ENCODE results near the gene RDX. TPM values are rescaled to one million over a fixed set of nuclear protein-coding genes. Genes with fewer than 3 reads are reported as not detected.

Gene RDX
- total RNA-seq, 1 experiment from 2014 or later: 0.71 TPM

- Histone ChIP-seq H2AFZ (ENCODE audit: low read length) (no peak overlapping the region), H3K4me1 (ENCODE audit: low read length) (no peaks in the 10 kb centered on the region), H3K79me2 (ENCODE audit: low read length) (no peaks in the 10 kb centered on the region), H3K36me3 (ENCODE audit: insufficient read depth, low read length) (no peaks in the 10 kb centered on the region), H4K20me1 (ENCODE audit: insufficient read depth, low read depth, low read length) (no peaks in the 10 kb centered on the region), H3K9me3 (ENCODE audit: low read length) (no peaks in the 10 kb centered on the region), H3K27me3 (ENCODE audit: low read length) (0 out of 2 replicates have a peak, but pooled peaks cover 4% of the 10 kb centered on the region), H3K9ac (ENCODE audit: low read length) (no peak overlapping the region), H3K4me2 (ENCODE audit: low read depth, low read length, poor library complexity, severe bottlenecking) (no peak overlapping the region), H3K27ac (ENCODE audit: low read length) (no peak overlapping the region), H3K9me2 (replicated peaks; ENCODE audit: insufficient read depth, low read length) (no peaks in the 10 kb centered on the region), H3K4me3 (ENCODE audit: low read length) (no peak overlapping the region)
- DNase-seq: no peak
Measured at GRCh38 chr11:110335358-110335757, 38.9 kb upstream of the RDX start.

- Histone ChIP-seq H3K9ac (ENCODE audit: low read length) (no peak overlapping the region), H3K4me1 (ENCODE audit: low read length) (peaks cover 12% of the 10 kb centered on the region), H4K20me1 (ENCODE audit: insufficient read depth, low read depth, low read length) (no peaks in the 10 kb centered on the region), H3K9me2 (replicated peaks; ENCODE audit: insufficient read depth, low read length) (no peaks in the 10 kb centered on the region), H3K4me3 (ENCODE audit: low read length) (no peak overlapping the region), H3K27me3 (ENCODE audit: low read length) (no peaks in the 10 kb centered on the region), H3K4me2 (ENCODE audit: low read depth, low read length, poor library complexity, severe bottlenecking) (no peak overlapping the region), H3K36me3 (ENCODE audit: insufficient read depth, low read length) (no peaks in the 10 kb centered on the region), H3K9me3 (ENCODE audit: low read length) (no peaks in the 10 kb centered on the region), H3K79me2 (ENCODE audit: low read length) (no peaks in the 10 kb centered on the region), H3K27ac (ENCODE audit: low read length) (no peak overlapping the region), H2AFZ (ENCODE audit: low read length) (no peak overlapping the region)
- DNase-seq: no peak
Measured at GRCh38 chr11:110331626-110332025, 35.2 kb upstream of the RDX start.

- Histone ChIP-seq H3K4me3 (ENCODE audit: low read length) (no peak overlapping the region), H3K9me2 (replicated peaks; ENCODE audit: insufficient read depth, low read length) (no peaks in the 10 kb centered on the region), H3K4me1 (ENCODE audit: low read length) (peaks cover 12% of the 10 kb centered on the region), H3K9ac (ENCODE audit: low read length) (no peak overlapping the region), H2AFZ (ENCODE audit: low read length) (no peak overlapping the region), H3K36me3 (ENCODE audit: insufficient read depth, low read length) (no peaks in the 10 kb centered on the region), H3K9me3 (ENCODE audit: low read length) (no peaks in the 10 kb centered on the region), H3K27ac (ENCODE audit: low read length) (no peak overlapping the region), H3K79me2 (ENCODE audit: low read length) (no peaks in the 10 kb centered on the region), H3K27me3 (ENCODE audit: low read length) (no peaks in the 10 kb centered on the region), H4K20me1 (ENCODE audit: insufficient read depth, low read depth, low read length) (no peaks in the 10 kb centered on the region), H3K4me2 (ENCODE audit: low read depth, low read length, poor library complexity, severe bottlenecking) (no peak overlapping the region)
- DNase-seq: no peak
Measured at GRCh38 chr11:110329445-110329844, 33.0 kb upstream of the RDX start.

GRCh38 chr11:110327508-110327907 lies 31.1 kb upstream of the RDX start:
- H3K4me3 ChIP-seq (ENCODE audit: low read length): no peak overlapping the region
- no peaks in the 10 kb centered on the region for H3K36me3 ChIP-seq (ENCODE audit: insufficient read depth, low read length)
- no peaks in the 10 kb centered on the region for H3K9me2 ChIP-seq (replicated peaks; ENCODE audit: insufficient read depth, low read length)
- H3K79me2 ChIP-seq (ENCODE audit: low read length): no peaks in the 10 kb centered on the region
- H3K27ac ChIP-seq (ENCODE audit: low read length): no peak overlapping the region
- no peak overlapping the region for H3K9ac ChIP-seq (ENCODE audit: low read length)
- H4K20me1 ChIP-seq (ENCODE audit: insufficient read depth, low read depth, low read length): no peaks in the 10 kb centered on the region
- DNase-seq: no peak
- H3K4me1 ChIP-seq (ENCODE audit: low read length): peaks cover 12% of the 10 kb centered on the region
- no peaks in the 10 kb centered on the region for H3K9me3 ChIP-seq (ENCODE audit: low read length)
- H2AFZ ChIP-seq (ENCODE audit: low read length): no peak overlapping the region
- no peak overlapping the region for H3K4me2 ChIP-seq (ENCODE audit: low read depth, low read length, poor library complexity, severe bottlenecking)
- H3K27me3 ChIP-seq (ENCODE audit: low read length): no peaks in the 10 kb centered on the region

- peaks cover 8% of the 10 kb centered on the region for H3K4me1 ChIP-seq (ENCODE audit: low read length)
- H3K4me2 ChIP-seq (ENCODE audit: low read depth, low read length, poor library complexity, severe bottlenecking): no peak overlapping the region
- no peaks in the 10 kb centered on the region for H3K79me2 ChIP-seq (ENCODE audit: low read length)
- no peak overlapping the region for H2AFZ ChIP-seq (ENCODE audit: low read length)
- H3K9me2 ChIP-seq (replicated peaks; ENCODE audit: insufficient read depth, low read length): no peaks in the 10 kb centered on the region
- H3K9me3 ChIP-seq (ENCODE audit: low read length): no peaks in the 10 kb centered on the region
- DNase-seq: no peak
- H3K9ac ChIP-seq (ENCODE audit: low read length): no peak overlapping the region
- no peak overlapping the region for H3K27ac ChIP-seq (ENCODE audit: low read length)
- H3K4me3 ChIP-seq (ENCODE audit: low read length): no peak overlapping the region
- H3K27me3 ChIP-seq (ENCODE audit: low read length): no peaks in the 10 kb centered on the region
- H4K20me1 ChIP-seq (ENCODE audit: insufficient read depth, low read depth, low read length): no peaks in the 10 kb centered on the region
- no peaks in the 10 kb centered on the region for H3K36me3 ChIP-seq (ENCODE audit: insufficient read depth, low read length)
Measured at GRCh38 chr11:110323786-110324185, 27.4 kb upstream of the RDX start.

GRCh38 chr11:110319501-110319900 lies 23.1 kb upstream of the RDX start:
- H3K9ac ChIP-seq (ENCODE audit: low read length): no peak overlapping the region
- no peak overlapping the region for H2AFZ ChIP-seq (ENCODE audit: low read length)
- H3K79me2 ChIP-seq (ENCODE audit: low read length): no peaks in the 10 kb centered on the region
- peaks cover 5% of the 10 kb centered on the region; the same call in 1 of the 2 replicates for H3K27me3 ChIP-seq (ENCODE audit: low read length)
- DNase-seq: no peak
- H3K4me2 ChIP-seq (ENCODE audit: low read depth, low read length, poor library complexity, severe bottlenecking): no peak overlapping the region
- no peaks in the 10 kb centered on the region for H3K36me3 ChIP-seq (ENCODE audit: insufficient read depth, low read length)
- H3K4me1 ChIP-seq (ENCODE audit: low read length): no peaks in the 10 kb centered on the region
- no peaks in the 10 kb centered on the region for H3K9me2 ChIP-seq (replicated peaks; ENCODE audit: insufficient read depth, low read length)
- no peak overlapping the region for H3K27ac ChIP-seq (ENCODE audit: low read length)
- H3K9me3 ChIP-seq (ENCODE audit: low read length): no peaks in the 10 kb centered on the region
- H3K4me3 ChIP-seq (ENCODE audit: low read length): no peak overlapping the region
- H4K20me1 ChIP-seq (ENCODE audit: insufficient read depth, low read depth, low read length): no peaks in the 10 kb centered on the region

DNA sequence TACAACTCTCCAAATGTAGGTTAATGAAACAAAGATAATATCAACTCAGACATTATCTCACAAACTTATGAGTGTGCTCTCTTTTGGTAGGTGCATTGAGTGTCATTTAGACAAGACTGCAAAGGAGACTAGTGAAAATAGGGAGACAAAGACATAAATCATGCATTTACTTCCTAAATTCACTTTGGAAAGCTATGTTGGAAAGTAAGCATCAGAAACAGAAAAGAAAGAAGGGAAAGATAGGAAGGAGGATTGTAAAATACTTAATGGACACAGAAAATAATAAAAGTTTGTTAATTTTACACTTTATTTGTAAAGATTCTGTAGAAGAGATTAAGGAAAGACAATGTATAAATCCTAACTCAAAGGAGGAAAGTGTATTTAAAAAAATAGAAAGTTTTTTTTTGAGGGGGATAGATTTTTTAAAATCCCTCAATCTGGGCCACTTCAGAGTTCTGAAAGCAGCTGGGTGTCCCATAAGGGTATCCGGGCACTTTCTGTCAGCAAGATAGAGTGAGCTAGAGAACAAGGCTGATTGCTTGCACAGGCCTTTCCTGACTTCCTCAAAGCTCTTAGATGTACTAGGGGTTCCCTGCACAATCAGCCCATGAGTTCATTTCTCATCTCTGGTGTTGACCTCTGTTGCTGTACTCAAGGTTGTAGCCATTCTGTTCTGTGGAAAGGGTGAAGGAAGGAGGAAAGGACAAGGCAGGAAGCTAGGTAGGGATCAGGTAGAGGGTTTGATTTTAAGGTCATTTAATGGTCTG lies 22.4 kb upstream of the RDX start:
- Histone ChIP-seq H3K27me3 (ENCODE audit: low read length) (peaks cover 5% of the 10 kb centered on the region; the same call in 1 of the 2 replicates), H3K27ac (ENCODE audit: low read length) (no peak overlapping the region), H3K36me3 (ENCODE audit: insufficient read depth, low read length) (no peaks in the 10 kb centered on the region), H3K9ac (ENCODE audit: low read length) (no peak overlapping the region), H3K4me3 (ENCODE audit: low read length) (no peak overlapping the region), H3K4me2 (ENCODE audit: low read depth, low read length, poor library complexity, severe bottlenecking) (no peak overlapping the region), H4K20me1 (ENCODE audit: insufficient read depth, low read depth, low read length) (no peaks in the 10 kb centered on the region), H3K79me2 (ENCODE audit: low read length) (no peaks in the 10 kb centered on the region), H2AFZ (ENCODE audit: low read length) (no peak overlapping the region), H3K4me1 (ENCODE audit: low read length) (no peaks in the 10 kb centered on the region), H3K9me3 (ENCODE audit: low read length) (no peaks in the 10 kb centered on the region), H3K9me2 (replicated peaks; ENCODE audit: insufficient read depth, low read length) (no peaks in the 10 kb centered on the region)
- DNase-seq: no peak

DNA sequence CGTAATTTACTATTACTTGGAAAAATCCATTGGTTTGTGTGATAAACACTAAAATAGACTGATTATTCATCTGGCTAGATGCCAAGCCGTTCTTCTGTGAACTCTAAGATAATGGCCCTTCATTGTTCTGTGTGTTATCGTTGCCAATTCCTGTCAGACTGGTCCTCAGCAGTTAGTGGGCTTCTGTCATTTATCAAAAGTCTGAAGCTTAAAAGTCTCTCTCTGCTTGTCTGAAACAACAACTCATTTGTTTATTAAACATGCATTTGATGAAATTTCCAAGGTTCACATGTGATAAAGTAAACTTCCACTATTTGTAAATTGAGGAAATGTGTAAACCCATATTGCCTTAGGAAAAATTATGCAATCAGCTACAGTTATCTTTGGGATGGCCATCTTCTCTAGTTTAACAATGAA lies 21.1 kb upstream of the RDX start:
- no peaks in the 10 kb centered on the region for H3K4me1 ChIP-seq (ENCODE audit: low read length)
- H3K9me3 ChIP-seq (ENCODE audit: low read length): no peaks in the 10 kb centered on the region
- no peaks in the 10 kb centered on the region for H3K79me2 ChIP-seq (ENCODE audit: low read length)
- H3K9me2 ChIP-seq (replicated peaks; ENCODE audit: insufficient read depth, low read length): no peaks in the 10 kb centered on the region
- no peak overlapping the region for H2AFZ ChIP-seq (ENCODE audit: low read length)
- no peak overlapping the region for H3K4me3 ChIP-seq (ENCODE audit: low read length)
- H4K20me1 ChIP-seq (ENCODE audit: insufficient read depth, low read depth, low read length): no peaks in the 10 kb centered on the region
- no peak overlapping the region for H3K27ac ChIP-seq (ENCODE audit: low read length)
- no peak overlapping the region for H3K4me2 ChIP-seq (ENCODE audit: low read depth, low read length, poor library complexity, severe bottlenecking)
- H3K36me3 ChIP-seq (ENCODE audit: insufficient read depth, low read length): no peaks in the 10 kb centered on the region
- peaks cover 5% of the 10 kb centered on the region; the same call in 1 of the 2 replicates for H3K27me3 ChIP-seq (ENCODE audit: low read length)
- DNase-seq: no peak
- H3K9ac ChIP-seq (ENCODE audit: low read length): no peak overlapping the region
